Neural progenitor cell (in vitro differentiated cells): ENCODE results near the gene EIF5. TPM values are rescaled to one million over a fixed set of nuclear protein-coding genes. Genes with fewer than 3 reads are reported as not detected.

Source experiments
- DNase-seq: peaks from one replicate; pipeline ENCODE4 v3.0.0-alpha.2; 2016; ENCODE audit warnings: low spot score
- H2AFZ ChIP-seq: fragments of 200-600 bp; sonication (generic); replicated peaks from 2 replicates; pipeline ENCODE4 v1.6.1; 2016; ENCODE audit warnings: antibody characterized with exemption
- H3F3A ChIP-seq: fragments of 200-600 bp; sonication (generic); 2 replicates; pipeline ENCODE4 v1.6.1; 2016; ENCODE audit warnings: antibody characterized with exemption, low read depth
- H3K27ac ChIP-seq: fragments of 200-600 bp; sonication (generic); 2 replicates; pipeline ENCODE4 v1.5.1; 2016; ENCODE audit warnings: mild to moderate bottlenecking
- H3K27me3 ChIP-seq: fragments of 200-600 bp; sonication (generic); 2 replicates; pipeline ENCODE4 v1.6.1; 2016; ENCODE audit warnings: mild to moderate bottlenecking, moderate library complexity
- H3K36me3 ChIP-seq: fragments of 200-600 bp; sonication (generic); 2 replicates; pipeline ENCODE4 v1.5.1; 2016
- H3K4me1 ChIP-seq: fragments of 200-600 bp; sonication (generic); 2 replicates; pipeline ENCODE4 v1.6.1; 2016; ENCODE audit warnings: mixed run types
- H3K4me2 ChIP-seq: fragments of 200-600 bp; sonication (generic); 2 replicates; pipeline ENCODE4 v1.6.1; 2016
- H3K4me3 ChIP-seq: fragments of 200-600 bp; sonication (generic); 2 replicates; pipeline ENCODE4 v1.5.1; 2016
- H3K79me2 ChIP-seq: fragments of 200-600 bp; sonication (generic); 2 replicates; pipeline ENCODE4 v1.6.1; 2016; ENCODE audit warnings: low read depth
- H3K9ac ChIP-seq: fragments of 200-600 bp; sonication (generic); 2 replicates; pipeline ENCODE4 v1.6.1; 2016
- H3K9me3 ChIP-seq: fragments of 200-600 bp; sonication (generic); 2 replicates; pipeline ENCODE4 v1.5.1; 2016; ENCODE audit warnings: low read depth
- H4K20me1 ChIP-seq: fragments of 200-600 bp; sonication (generic); 2 replicates; pipeline ENCODE4 v1.6.1; 2016; ENCODE audit warnings: low read depth
- H3K27ac Mint-ChIP-seq: 3 replicates; pipeline ENCODE4 v1.8.0; 2021; ENCODE audit warnings: mixed read lengths
- H3K27me3 Mint-ChIP-seq: 2 replicates; pipeline ENCODE4 v1.8.0; 2022; ENCODE audit warnings: low read depth, mild to moderate bottlenecking, inconsistent platforms, moderate library complexity, mixed read lengths; ENCODE audit not compliant: insufficient read depth
- H3K36me3 Mint-ChIP-seq: 3 replicates; pipeline ENCODE4 v1.8.0; 2021; ENCODE audit warnings: mixed read lengths
- H3K4me1 Mint-ChIP-seq: 3 replicates; pipeline ENCODE4 v1.8.0; 2021; ENCODE audit warnings: mixed read lengths
- H3K4me3 Mint-ChIP-seq: 3 replicates; pipeline ENCODE4 v1.8.0; 2021; ENCODE audit warnings: mild to moderate bottlenecking, moderate library complexity, mixed read lengths
- H3K9me3 Mint-ChIP-seq: 3 replicates; pipeline ENCODE4 v1.8.0; 2020; ENCODE audit warnings: mixed read lengths
- CTCF ChIP-seq: fragments of 200-600 bp; sonication (generic); IDR thresholded peaks from 2 replicates; pipeline ENCODE4 v1.5.1; 2017; ENCODE audit warnings: antibody characterized with exemption, mild to moderate bottlenecking
- EZH2 ChIP-seq: fragments of 200-600 bp; sonication (generic); IDR thresholded peaks from 2 replicates; pipeline ENCODE4 v1.6.1; 2017; ENCODE audit warnings: antibody characterized with exemption, mild to moderate bottlenecking, moderate library complexity
- EZH2phosphoT487 ChIP-seq: fragments of 200-600 bp; sonication (generic); IDR thresholded peaks from 2 replicates; pipeline ENCODE4 v1.6.1; 2017; ENCODE audit warnings: antibody characterized with exemption
- total RNA-seq: library from RNA; depleted of rRNA; stranded (reverse); fragments of >200 nt; gene quantifications from 2 replicates; pipeline ENCODE4 v1.2.3, GENCODE V29; 2015; ENCODE audit warnings: low replicate concordance

EIF5 gene
- total RNA-seq, 1 donor from 2014 or later, result 216 TPM

GRCh38 chr14:103385929-103386712 is 52.1 kb downstream of the EIF5 start:
- peak overlapping the region; percentile 95 for H3K27ac ChIP-seq

GRCh38 chr14:103386713-103387329 is 52.8 kb downstream of the EIF5 start:
- Histone ChIP-seq H4K20me1 (peaks cover 53% of the 10 kb centered on the region), H3K4me3 (peak overlapping the region; percentile 91), H3K4me1 (peaks cover 5% of the 10 kb centered on the region), H3K9ac (peak overlapping the region; percentile 90), H3K9me3 (no peaks in the 10 kb centered on the region), H3F3A (peaks cover 37% of the 10 kb centered on the region), H3K27ac (no peak overlapping the region), H3K27me3 (peaks cover 14% of the 10 kb centered on the region), H3K79me2 (peaks cover 65% of the 10 kb centered on the region), H2AFZ (no peak overlapping the region), H3K4me2 (peak overlapping the region; percentile 84), H3K36me3 (no peaks in the 10 kb centered on the region)
- TF ChIP-seq CTCF, result no peak
- TF ChIP-seq EZH2, result no peak
- no peak for TF ChIP-seq EZH2phosphoT487
- peak overlapping the region; percentile 99 for H3K4me3 Mint-ChIP-seq
- no peaks in the 10 kb centered on the region for H3K9me3 Mint-ChIP-seq
- H3K27me3 Mint-ChIP-seq, result peaks cover 8% of the 10 kb centered on the region
- H3K27ac Mint-ChIP-seq, result no peak overlapping the region
- peaks cover 5% of the 10 kb centered on the region for H3K36me3 Mint-ChIP-seq
- DNase-seq, result peak; percentile 61
- H3K4me1 Mint-ChIP-seq, result peaks cover 18% of the 10 kb centered on the region

More at GRCh38 chr14:103385929-103386712, 52.1 kb downstream of the EIF5 start:
- Histone ChIP-seq H3K9me3 (no peaks in the 10 kb centered on the region), H3K9ac (peak overlapping the region; percentile 90), H3F3A (peaks cover 35% of the 10 kb centered on the region), H4K20me1 (peaks cover 46% of the 10 kb centered on the region), H3K4me3 (peak overlapping the region; percentile 91), H3K4me2 (peak overlapping the region; percentile 84), H3K36me3 (no peaks in the 10 kb centered on the region), H3K79me2 (peaks cover 58% of the 10 kb centered on the region), H3K4me1 (peaks cover 5% of the 10 kb centered on the region), H2AFZ (no peak overlapping the region), H3K27me3 (peaks cover 20% of the 10 kb centered on the region)
- DNase-seq, result peak; percentile 58
- H3K9me3 Mint-ChIP-seq, result no peaks in the 10 kb centered on the region
- peaks cover 18% of the 10 kb centered on the region for H3K4me1 Mint-ChIP-seq
- H3K4me3 Mint-ChIP-seq, result peak overlapping the region; percentile 99
- TF ChIP-seq CTCF (no peak), EZH2 (no peak), EZH2phosphoT487 (no peak)
- peaks cover 8% of the 10 kb centered on the region for H3K27me3 Mint-ChIP-seq
- peak overlapping the region; percentile 99 for H3K27ac Mint-ChIP-seq
- H3K36me3 Mint-ChIP-seq, result peaks cover 5% of the 10 kb centered on the region

- Histone ChIP-seq H3F3A (peaks cover 39% of the 10 kb centered on the region), H3K27me3 (peaks cover 8% of the 10 kb centered on the region), H2AFZ (no peak overlapping the region), H3K9me3 (no peaks in the 10 kb centered on the region), H3K79me2 (peaks cover 84% of the 10 kb centered on the region), H4K20me1 (peaks cover 70% of the 10 kb centered on the region), H3K4me2 (no peak overlapping the region), H3K36me3 (no peaks in the 10 kb centered on the region), H3K4me3 (no peak overlapping the region), H3K9ac (no peak overlapping the region), H3K27ac (no peak overlapping the region), H3K4me1 (peaks cover 5% of the 10 kb centered on the region)
- H3K4me3 Mint-ChIP-seq, result peak overlapping the region; percentile 16
- H3K36me3 Mint-ChIP-seq, result peaks cover 5% of the 10 kb centered on the region
- no peaks in the 10 kb centered on the region for H3K9me3 Mint-ChIP-seq
- H3K4me1 Mint-ChIP-seq, result peaks cover 23% of the 10 kb centered on the region
- H3K27ac Mint-ChIP-seq, result no peak overlapping the region
- no peak for DNase-seq
- H3K27me3 Mint-ChIP-seq, result no peaks in the 10 kb centered on the region
- TF ChIP-seq EZH2 (no peak), EZH2phosphoT487 (no peak), CTCF (no peak)
Measured at GRCh38 chr14:103388664-103389063, 54.6 kb downstream of the EIF5 start.
